Peyer's patch (tissue), 4 donors: ENCODE measurements around the gene UBE2G2.

ENCODE experiments used
- POLR2A ChIP-seq, 2 donors: fragments of 450-650 bp; IDR thresholded peaks; one replicate each; pipeline ENCODE4 v1.5.1; 2017; ENCODE audit warnings: antibody characterized with exemption in 2 of 2, mild to moderate bottlenecking in 2 of 2, moderate library complexity in 2 of 2
- TF ChIP-seq, protein P1 (sequence below), 6 experiments: fragments of 450-650 bp in 4 of 6; fragments of 200-600 bp in 2 of 6; sonication (generic) in 1 of 6; IDR thresholded peaks; one replicate each; pipeline ENCODE4 v1.5.1; 2017 to 2019; ENCODE audit warnings: antibody characterized with exemption in 6 of 6, mild to moderate bottlenecking in 3 of 6, moderate library complexity in 1 of 6

DNA sequence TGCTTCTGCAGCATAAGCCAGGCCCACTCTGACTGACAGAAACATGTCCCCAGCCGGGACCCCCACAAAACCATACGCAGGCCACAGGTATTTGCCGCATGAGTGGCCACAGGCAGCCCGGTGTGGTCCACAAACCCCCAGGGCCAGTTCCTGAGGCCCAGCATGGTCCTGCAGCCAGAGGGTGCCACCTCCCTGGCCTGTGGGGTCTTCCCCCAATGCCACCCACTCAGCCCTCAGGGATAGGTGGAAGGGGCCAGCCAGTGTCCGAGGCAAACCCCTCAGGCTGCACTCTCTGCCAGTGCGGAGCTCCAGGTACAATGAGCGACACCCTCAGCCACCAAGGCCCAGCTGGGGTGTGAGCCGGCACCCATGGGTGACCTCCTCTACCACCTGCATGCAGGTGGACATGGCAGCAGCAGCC lies 43.5 kb downstream of the UBE2G2 start:
- TF ChIP-seq, protein P1, sequence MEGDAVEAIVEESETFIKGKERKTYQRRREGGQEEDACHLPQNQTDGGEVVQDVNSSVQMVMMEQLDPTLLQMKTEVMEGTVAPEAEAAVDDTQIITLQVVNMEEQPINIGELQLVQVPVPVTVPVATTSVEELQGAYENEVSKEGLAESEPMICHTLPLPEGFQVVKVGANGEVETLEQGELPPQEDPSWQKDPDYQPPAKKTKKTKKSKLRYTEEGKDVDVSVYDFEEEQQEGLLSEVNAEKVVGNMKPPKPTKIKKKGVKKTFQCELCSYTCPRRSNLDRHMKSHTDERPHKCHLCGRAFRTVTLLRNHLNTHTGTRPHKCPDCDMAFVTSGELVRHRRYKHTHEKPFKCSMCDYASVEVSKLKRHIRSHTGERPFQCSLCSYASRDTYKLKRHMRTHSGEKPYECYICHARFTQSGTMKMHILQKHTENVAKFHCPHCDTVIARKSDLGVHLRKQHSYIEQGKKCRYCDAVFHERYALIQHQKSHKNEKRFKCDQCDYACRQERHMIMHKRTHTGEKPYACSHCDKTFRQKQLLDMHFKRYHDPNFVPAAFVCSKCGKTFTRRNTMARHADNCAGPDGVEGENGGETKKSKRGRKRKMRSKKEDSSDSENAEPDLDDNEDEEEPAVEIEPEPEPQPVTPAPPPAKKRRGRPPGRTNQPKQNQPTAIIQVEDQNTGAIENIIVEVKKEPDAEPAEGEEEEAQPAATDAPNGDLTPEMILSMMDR (IDR thresholded peaks at IDR 0.05), result no peak
- no peak for TF ChIP-seq POLR2A (IDR thresholded peaks at IDR 0.05)
